CD4-positive, alpha-beta T cell treated with Interleukin-17A for 4 hours (primary cell): ENCODE data around the gene DENR.
"Not testable (repeated sequence)": the region's sequence is repeated elsewhere in the genome, so short reads cannot be mapped to it uniquely, and the experiment has no call there.

Experiments used
- DNase-seq: peaks from one replicate; pipeline ENCODE4 v3.0.0-alpha.2; 2020; ENCODE audit warnings: mixed read lengths

Gene DENR

GRCh38 chr12:122743895-122744525 is 8.6 kb upstream of the DENR start:
- no peak for DNase-seq

- DNase-seq: no peak
Observed at GRCh38 chr12:122747224-122748135, 5.1 kb upstream of the DENR start.

- no peak for DNase-seq
Observed at GRCh38 chr12:122749569-122750332, 2.9 kb upstream of the DENR start.

- DNase-seq: not testable (repeated sequence)
Observed at GRCh38 chr12:122750781-122751515, 1.7 kb upstream of the DENR start.

- no peak for DNase-seq
Observed at GRCh38 chr12:122753319-122753650, 661 bp downstream of the DENR start.

- no peak for DNase-seq
Observed at GRCh38 chr12:122754790-122755189, 2.2 kb downstream of the DENR start.

GRCh38 chr12:122757568-122757967 is 4.9 kb downstream of the DENR start:
- no peak for DNase-seq

- no peak for DNase-seq
Observed at GRCh38 chr12:122785503-122785902, 32.9 kb downstream of the DENR start.

- no peak for DNase-seq
Observed at GRCh38 chr12:122788387-122788786, 35.8 kb downstream of the DENR start.

GRCh38 chr12:122789637-122790036 is 37.0 kb downstream of the DENR start:
- no peak for DNase-seq

- DNase-seq: no peak
Observed at GRCh38 chr12:122790393-122791075, 37.9 kb downstream of the DENR start.

GRCh38 chr12:122793685-122794106 is 41.1 kb downstream of the DENR start:
- DNase-seq: peak; percentile 16

- DNase-seq: no peak
Observed at GRCh38 chr12:122795807-122796206, 43.2 kb downstream of the DENR start.

- no peak for DNase-seq
Observed at GRCh38 chr12:122799641-122800243, 47.1 kb downstream of the DENR start.

GRCh38 chr12:122803937-122804336 is 51.3 kb downstream of the DENR start:
- no peak for DNase-seq

- not testable (repeated sequence) for DNase-seq
Observed at GRCh38 chr12:122804957-122805356, 52.3 kb downstream of the DENR start.

- DNase-seq: no peak
Observed at GRCh38 chr12:122807651-122808050, 55.0 kb downstream of the DENR start.

GRCh38 chr12:122811777-122812176 is 59.2 kb downstream of the DENR start:
- no peak for DNase-seq

GRCh38 chr12:122813310-122813713 is 60.7 kb downstream of the DENR start:
- no peak for DNase-seq

- no peak for DNase-seq
Observed at GRCh38 chr12:122819209-122819785, 66.7 kb downstream of the DENR start.

- DNase-seq: no peak
Observed at GRCh38 chr12:122820138-122820537, 67.5 kb downstream of the DENR start.
